ENCODE data around the gene MEIG1.

DNA sequence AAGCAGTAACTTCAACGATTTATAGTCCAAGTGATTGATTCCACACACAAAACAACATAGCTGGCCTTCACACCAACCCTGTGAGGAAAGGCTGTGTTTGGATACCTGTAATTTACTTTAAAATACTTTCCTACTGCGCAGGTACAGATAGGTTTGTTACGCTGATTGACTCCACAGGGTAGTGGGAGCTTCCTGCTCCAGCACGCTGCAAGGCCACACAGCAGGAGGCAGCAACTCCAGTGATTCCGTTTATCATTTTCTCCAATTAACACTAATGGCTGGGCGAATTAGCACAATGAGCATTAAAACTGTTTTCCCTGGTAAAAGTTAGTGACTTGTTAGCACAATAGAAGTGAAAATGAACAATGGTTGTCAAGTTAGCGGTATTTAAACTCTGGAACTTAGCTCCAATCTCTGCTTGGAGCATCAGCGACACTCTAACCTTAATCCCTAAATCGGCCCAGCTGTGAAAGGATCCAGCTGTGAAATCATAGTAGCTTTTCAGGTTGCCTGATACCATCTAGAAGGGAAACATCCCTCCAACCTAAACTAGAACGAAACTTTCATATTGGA is 6.3 kb upstream of the MEIG1 start:
- TF ChIP-seq POLR2AphosphoS5 (IDR thresholded peaks at IDR 0.05; ENCODE audit: low read depth, low read length) (no peak), TCF7L2 (IDR thresholded peaks at IDR 0.05; ENCODE audit: low read depth, low read length) (no peak)
- TF ChIP-seq, protein P1, sequence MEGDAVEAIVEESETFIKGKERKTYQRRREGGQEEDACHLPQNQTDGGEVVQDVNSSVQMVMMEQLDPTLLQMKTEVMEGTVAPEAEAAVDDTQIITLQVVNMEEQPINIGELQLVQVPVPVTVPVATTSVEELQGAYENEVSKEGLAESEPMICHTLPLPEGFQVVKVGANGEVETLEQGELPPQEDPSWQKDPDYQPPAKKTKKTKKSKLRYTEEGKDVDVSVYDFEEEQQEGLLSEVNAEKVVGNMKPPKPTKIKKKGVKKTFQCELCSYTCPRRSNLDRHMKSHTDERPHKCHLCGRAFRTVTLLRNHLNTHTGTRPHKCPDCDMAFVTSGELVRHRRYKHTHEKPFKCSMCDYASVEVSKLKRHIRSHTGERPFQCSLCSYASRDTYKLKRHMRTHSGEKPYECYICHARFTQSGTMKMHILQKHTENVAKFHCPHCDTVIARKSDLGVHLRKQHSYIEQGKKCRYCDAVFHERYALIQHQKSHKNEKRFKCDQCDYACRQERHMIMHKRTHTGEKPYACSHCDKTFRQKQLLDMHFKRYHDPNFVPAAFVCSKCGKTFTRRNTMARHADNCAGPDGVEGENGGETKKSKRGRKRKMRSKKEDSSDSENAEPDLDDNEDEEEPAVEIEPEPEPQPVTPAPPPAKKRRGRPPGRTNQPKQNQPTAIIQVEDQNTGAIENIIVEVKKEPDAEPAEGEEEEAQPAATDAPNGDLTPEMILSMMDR (IDR thresholded peaks at IDR 0.05) = no peak
